Astrocyte of the cerebellum (primary cell): ENCODE data around the gene PHF21A.

Experiments used
- DNase-seq: peaks from one replicate; pipeline ENCODE4 v3.0.0-alpha.2; 2011; ENCODE audit warnings: low read depth
- H3K4me3 ChIP-seq: 2 replicates; pipeline ENCODE4 v1.5.1; 2011; ENCODE audit warnings: mild to moderate bottlenecking, low read depth, low read length, moderate library complexity
- CTCF ChIP-seq: IDR thresholded peaks from 2 replicates; pipeline ENCODE4 v1.5.1; 2012; ENCODE audit warnings: low read length, low read depth, moderate library complexity, mild to moderate bottlenecking; ENCODE audit errors: missing control alignments
- in situ Hi-C: cut with HindIII; loops from 2 replicates; pipeline ENCODE4 v1.10.0; 2017; ENCODE audit warnings: low sequenced_read_pairs

Gene PHF21A

GRCh38 chr11:45892856-45893255 is 228.4 kb downstream of the PHF21A start:
- in situ Hi-C loops = no loop called here
- DNase-seq = no peak
- H3K4me3 ChIP-seq = no peak overlapping the region
- no peak for TF ChIP-seq CTCF

GRCh38 chr11:45890886-45891550 is 230.2 kb downstream of the PHF21A start:
- DNase-seq = no peak
- in situ Hi-C loops = no loop called here
- no peak for TF ChIP-seq CTCF
- H3K4me3 ChIP-seq = no peak overlapping the region

GRCh38 chr11:45889966-45890365 is 231.3 kb downstream of the PHF21A start:
- no peak for DNase-seq
- in situ Hi-C loops = no loop called here
- H3K4me3 ChIP-seq = no peak overlapping the region
- TF ChIP-seq CTCF = no peak

GRCh38 chr11:45889555-45889954 is 231.7 kb downstream of the PHF21A start:
- in situ Hi-C loops = no loop called here
- no peak for DNase-seq
- no peak overlapping the region for H3K4me3 ChIP-seq
- no peak for TF ChIP-seq CTCF

- in situ Hi-C loops = no loop called here
- TF ChIP-seq CTCF = no peak
- no peak for DNase-seq
- H3K4me3 ChIP-seq = no peak overlapping the region
Observed at GRCh38 chr11:45887587-45887986, 233.7 kb downstream of the PHF21A start.

GRCh38 chr11:45886816-45887520 is 234.3 kb downstream of the PHF21A start:
- DNase-seq = no peak
- in situ Hi-C loops = no loop called here
- no peak overlapping the region for H3K4me3 ChIP-seq
- TF ChIP-seq CTCF = no peak
